Stimulated activated memory B cell treated with anti-CD40 and anti-IgM and Interleukin-4, amounts not matched to agents 10 μg/mL and 1 μg/mL and 100 μg/mL, for 72 hours (primary cell): Measurements from ENCODE around the gene PCDHGA6.
A peak's percentile ranks its signal among the peaks of the same experiment; 100 is the strongest.

Experiments
- ATAC-seq: fragments of 150-1000 bp; cut with Tn5 transposase; 2 replicates; pipeline ENCODE4 v1.10.0; 2021
- H3K27ac Mint-ChIP-seq: one replicate; pipeline ENCODE4 v1.8.0; 2022; ENCODE audit warnings: mild to moderate bottlenecking, mixed read lengths
- H3K27me3 Mint-ChIP-seq: one replicate; pipeline ENCODE4 v1.8.0; 2022; ENCODE audit warnings: mixed read lengths
- H3K36me3 Mint-ChIP-seq: one replicate; pipeline ENCODE4 v1.8.0; 2022; ENCODE audit warnings: mixed read lengths
- H3K4me1 Mint-ChIP-seq: one replicate; pipeline ENCODE4 v1.8.0; 2022; ENCODE audit warnings: mixed read lengths
- H3K4me3 Mint-ChIP-seq: one replicate; pipeline ENCODE4 v1.8.0; 2022; ENCODE audit warnings: mild to moderate bottlenecking, moderate library complexity, mixed read lengths
- H3K9me3 Mint-ChIP-seq: one replicate; pipeline ENCODE4 v1.8.0; 2022; ENCODE audit warnings: mixed read lengths

PCDHGA6 gene

DNA sequence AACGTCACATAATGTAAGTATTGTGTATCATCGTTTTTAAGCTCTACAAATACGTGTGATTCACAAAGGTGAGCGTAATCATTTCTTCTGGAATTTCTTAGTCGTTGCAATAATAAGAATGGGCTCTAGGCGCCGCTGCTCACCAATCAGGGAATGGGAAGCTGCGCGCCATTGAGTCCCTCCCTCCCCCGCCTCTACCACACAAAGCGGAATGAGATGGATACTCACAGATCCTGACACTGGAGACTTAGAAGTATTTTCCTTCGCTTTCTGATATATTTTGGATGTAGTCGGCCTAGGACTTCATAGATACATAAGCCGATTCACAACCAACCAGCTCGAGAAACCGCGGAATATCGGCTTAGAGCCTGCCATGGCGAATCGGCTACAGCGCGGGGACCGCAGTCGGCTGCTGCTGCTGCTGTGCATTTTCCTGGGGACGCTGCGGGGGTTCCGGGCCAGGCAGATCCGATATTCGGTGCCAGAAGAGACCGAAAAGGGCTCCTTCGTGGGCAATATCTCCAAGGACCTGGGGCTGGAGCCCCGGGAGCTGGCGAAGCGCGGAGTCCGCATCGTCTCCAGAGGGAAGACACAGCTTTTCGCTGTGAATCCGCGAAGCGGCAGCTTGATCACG, 47.3 kb downstream of the PCDHGA6 start, which contains the start of gene PCDHGA11:
PCDHGA11 (plus strand) TSS at position 197 of the 634 bp plus-strand sequence; CDS start at position 374, 177 bp downstream.
- H3K27me3 Mint-ChIP-seq: peaks cover 62% of the 10 kb centered on the region

DNA sequence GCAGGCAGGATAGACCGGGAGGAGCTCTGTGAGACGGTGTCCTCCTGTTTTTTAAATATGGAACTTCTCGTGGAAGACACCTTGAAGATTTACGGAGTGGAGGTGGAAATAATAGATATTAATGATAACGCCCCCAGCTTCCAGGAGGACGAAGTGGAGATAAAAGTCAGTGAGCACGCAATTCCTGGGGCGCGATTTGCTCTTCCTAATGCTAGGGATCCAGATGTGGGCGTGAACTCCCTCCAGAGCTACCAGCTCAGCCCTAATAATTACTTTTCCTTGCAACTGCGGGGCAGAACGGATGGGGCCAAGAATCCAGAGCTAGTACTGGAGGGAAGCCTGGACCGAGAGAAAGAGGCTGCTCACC, 47.8 kb downstream of the PCDHGA6 start:
- no peak for ATAC-seq
- peaks cover 13% of the 10 kb centered on the region for H3K9me3 Mint-ChIP-seq
- peaks cover 12% of the 10 kb centered on the region for H3K4me1 Mint-ChIP-seq
- H3K36me3 Mint-ChIP-seq: no peaks in the 10 kb centered on the region
- H3K27me3 Mint-ChIP-seq: peaks cover 57% of the 10 kb centered on the region
- peak overlapping the region; percentile 75 for H3K4me3 Mint-ChIP-seq
- no peak overlapping the region for H3K27ac Mint-ChIP-seq

More for the DNA sequence above, 47.3 kb downstream of the PCDHGA6 start, which contains the start of gene PCDHGA11:
- Mint-ChIP-seq H3K27ac (no peak within 1 kb of the TSS), H3K4me3 (peak within 1 kb of the TSS; percentile 75), H3K4me1 (peaks cover 12% of the 10 kb centered on the region), H3K36me3 (no peaks in the 10 kb centered on the region), H3K9me3 (peaks cover 13% of the 10 kb centered on the region)
- ATAC-seq: no peak

DNA sequence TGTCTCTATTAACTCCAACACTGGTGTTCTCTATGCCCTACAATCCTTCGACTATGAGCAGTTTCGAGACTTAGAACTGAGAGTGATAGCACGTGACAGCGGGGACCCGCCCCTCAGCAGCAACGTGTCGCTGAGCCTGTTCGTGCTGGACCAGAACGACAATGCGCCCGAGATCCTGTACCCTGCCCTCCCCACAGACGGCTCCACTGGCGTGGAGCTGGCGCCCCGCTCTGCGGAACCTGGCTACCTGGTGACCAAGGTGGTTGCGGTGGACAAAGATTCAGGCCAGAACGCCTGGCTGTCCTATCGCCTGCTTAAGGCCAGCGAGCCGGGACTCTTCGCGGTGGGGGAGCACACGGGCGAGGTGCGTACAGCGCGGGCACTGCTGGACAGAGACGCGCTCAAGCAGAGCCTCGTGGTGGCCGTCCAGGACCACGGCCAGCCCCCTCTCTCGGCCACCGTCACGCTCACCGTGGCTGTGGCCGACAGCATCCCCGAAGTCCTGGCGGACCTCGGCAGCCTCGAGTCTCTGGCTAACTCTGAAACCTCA, 49.1 kb downstream of the PCDHGA6 start:
- Mint-ChIP-seq H3K9me3 (peaks cover 13% of the 10 kb centered on the region), H3K36me3 (peaks cover 7% of the 10 kb centered on the region), H3K4me3 (no peak overlapping the region), H3K27me3 (peaks cover 49% of the 10 kb centered on the region), H3K4me1 (peaks cover 10% of the 10 kb centered on the region), H3K27ac (no peak overlapping the region)
- ATAC-seq: no peak

DNA sequence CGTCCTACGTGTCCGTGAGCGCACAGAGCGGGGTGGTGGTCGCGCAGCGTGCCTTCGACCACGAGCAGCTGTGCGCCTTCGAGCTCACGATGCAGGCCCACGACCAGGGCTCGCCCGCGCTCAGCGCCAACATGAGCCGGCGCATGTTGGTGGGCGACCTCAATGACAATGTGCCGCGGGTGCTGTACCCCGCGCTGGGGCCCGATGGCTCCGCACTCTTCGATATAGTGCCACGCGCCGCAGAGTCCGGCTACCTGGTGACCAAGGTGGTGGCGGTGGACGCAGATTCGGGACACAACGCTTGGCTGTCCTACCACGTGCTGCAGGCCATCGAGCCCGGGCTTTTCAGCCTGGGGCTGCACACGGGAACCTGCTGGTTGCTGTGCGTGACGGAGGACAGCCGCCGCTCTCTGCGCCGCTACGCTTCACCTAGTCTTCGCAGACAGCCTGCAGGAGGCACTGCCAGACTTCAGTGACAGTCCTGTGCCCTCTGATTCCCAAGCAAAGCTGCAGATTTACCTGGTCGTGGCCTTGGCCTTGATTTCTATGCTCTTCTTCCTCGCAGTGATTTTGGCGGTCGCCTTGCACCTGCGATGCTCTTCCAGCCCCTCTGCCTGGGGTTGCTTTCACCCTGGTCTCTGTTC, 54.2 kb downstream of the PCDHGA6 start:
- peaks cover 20% of the 10 kb centered on the region for H3K36me3 Mint-ChIP-seq
- no peak overlapping the region for H3K4me3 Mint-ChIP-seq
- ATAC-seq: no peak
- peaks cover 8% of the 10 kb centered on the region for H3K9me3 Mint-ChIP-seq
- H3K4me1 Mint-ChIP-seq: peaks cover 19% of the 10 kb centered on the region
- H3K27ac Mint-ChIP-seq: no peak overlapping the region
- H3K27me3 Mint-ChIP-seq: peaks cover 51% of the 10 kb centered on the region
